HUES6 (cell line): Measurements from ENCODE around the gene FAM124A.
"Not testable (repeated sequence)": the region's sequence is repeated elsewhere in the genome, so short reads cannot be mapped to it uniquely, and the experiment has no call there.

Experiments used
- H3K27ac ChIP-seq: 2 replicates; pipeline ENCODE4 v1.7.0; 2013; ENCODE audit warnings: low read depth, mild to moderate bottlenecking, low read length, inconsistent platforms
- H3K27me3 ChIP-seq: 2 replicates; pipeline ENCODE4 v1.6.1; 2013; ENCODE audit warnings: low read length; ENCODE audit not compliant: control insufficient read depth, insufficient read depth
- H3K36me3 ChIP-seq: 2 replicates; pipeline ENCODE4 v1.6.1; 2013; ENCODE audit warnings: low read length; ENCODE audit not compliant: control insufficient read depth, insufficient read depth
- H3K4me1 ChIP-seq: 2 replicates; pipeline ENCODE4 v1.6.1; 2013; ENCODE audit warnings: low read length; ENCODE audit not compliant: control insufficient read depth, insufficient read depth
- H3K4me3 ChIP-seq: 2 replicates; pipeline ENCODE4 v1.5.1; 2013; ENCODE audit warnings: low read depth, low read length
- H3K9ac ChIP-seq: one replicate; pipeline ENCODE4 v1.6.1; 2013; ENCODE audit warnings: mild to moderate bottlenecking, low read length
- H3K9me3 ChIP-seq: 2 replicates; pipeline ENCODE4 v1.6.1; 2013; ENCODE audit warnings: low read depth, low read length; ENCODE audit not compliant: control insufficient read depth, insufficient read depth

The FAM124A gene

GRCh38 chr13:51284339-51284738 is 62.1 kb downstream of the FAM124A start:
- peaks cover 25% of the 10 kb centered on the region for H3K36me3 ChIP-seq
- no peaks in the 10 kb centered on the region for H3K9me3 ChIP-seq
- peaks cover 28% of the 10 kb centered on the region for H3K4me1 ChIP-seq
- H3K27me3 ChIP-seq, result no peaks in the 10 kb centered on the region
- H3K4me3 ChIP-seq, result no peak overlapping the region
- H3K27ac ChIP-seq, result no peak overlapping the region
- H3K9ac ChIP-seq, result no peak overlapping the region

GRCh38 chr13:51286135-51287002 is 64.2 kb downstream of the FAM124A start:
- Histone ChIP-seq H3K27ac (no peak overlapping the region), H3K9ac (no peak overlapping the region), H3K27me3 (no peaks in the 10 kb centered on the region), H3K4me3 (no peak overlapping the region), H3K4me1 (peaks cover 23% of the 10 kb centered on the region), H3K9me3 (no peaks in the 10 kb centered on the region), H3K36me3 (peaks cover 12% of the 10 kb centered on the region; the same call in 1 of the 2 replicates)

- no peaks in the 10 kb centered on the region for H3K9me3 ChIP-seq
- H3K27me3 ChIP-seq, result no peaks in the 10 kb centered on the region
- peaks cover 29% of the 10 kb centered on the region for H3K4me1 ChIP-seq
- H3K36me3 ChIP-seq, result no peaks in the 10 kb centered on the region
- H3K4me3 ChIP-seq, result no peak overlapping the region
- no peak overlapping the region for H3K9ac ChIP-seq
- no peak overlapping the region for H3K27ac ChIP-seq
These were observed 65.6 kb downstream of the FAM124A start for GRCh38 chr13:51287758-51288157.

- H3K4me1 ChIP-seq, result peaks cover 32% of the 10 kb centered on the region
- not testable (repeated sequence) for H3K36me3 ChIP-seq, H3K9me3 ChIP-seq, H3K27me3 ChIP-seq, H3K4me3 ChIP-seq, H3K27ac ChIP-seq, H3K9ac ChIP-seq
These were observed 66.1 kb downstream of the FAM124A start for GRCh38 chr13:51288254-51288653.

- Histone ChIP-seq H3K4me3 (no peak overlapping the region), H3K27ac (no peak overlapping the region), H3K36me3 (no peaks in the 10 kb centered on the region), H3K9ac (no peak overlapping the region), H3K4me1 (peaks cover 19% of the 10 kb centered on the region), H3K27me3 (no peaks in the 10 kb centered on the region), H3K9me3 (no peaks in the 10 kb centered on the region)
These were observed 69.1 kb downstream of the FAM124A start for GRCh38 chr13:51291341-51291740.

- H3K27ac ChIP-seq, result no peak overlapping the region
- no peaks in the 10 kb centered on the region for H3K36me3 ChIP-seq
- H3K4me3 ChIP-seq, result no peak overlapping the region
- peaks cover 16% of the 10 kb centered on the region for H3K4me1 ChIP-seq
- no peaks in the 10 kb centered on the region for H3K27me3 ChIP-seq
- no peaks in the 10 kb centered on the region for H3K9me3 ChIP-seq
- H3K9ac ChIP-seq, result no peak overlapping the region
These were observed 69.9 kb downstream of the FAM124A start for GRCh38 chr13:51292000-51292565.

- H3K4me1 ChIP-seq, result peaks cover 31% of the 10 kb centered on the region
- no peak overlapping the region for H3K9ac ChIP-seq
- no peaks in the 10 kb centered on the region for H3K27me3 ChIP-seq
These were observed 75.4 kb downstream of the FAM124A start for GRCh38 chr13:51297556-51297955.

GRCh38 chr13:51298812-51299211 is 76.6 kb downstream of the FAM124A start:
- Histone ChIP-seq H3K4me1 (peaks cover 38% of the 10 kb centered on the region), H3K27me3 (no peaks in the 10 kb centered on the region), H3K9ac (no peak overlapping the region), H3K4me3 (no peak overlapping the region), H3K9me3 (no peaks in the 10 kb centered on the region), H3K27ac (no peak overlapping the region), H3K36me3 (no peaks in the 10 kb centered on the region)

More at GRCh38 chr13:51297556-51297955, 75.4 kb downstream of the FAM124A start:
- Histone ChIP-seq H3K36me3 (no peaks in the 10 kb centered on the region), H3K27ac (no peak overlapping the region), H3K9me3 (no peaks in the 10 kb centered on the region), H3K4me3 (no peak overlapping the region)

GRCh38 chr13:51303063-51303552 is 80.9 kb downstream of the FAM124A start:
- H3K27me3 ChIP-seq, result no peaks in the 10 kb centered on the region
- no peak overlapping the region for H3K4me3 ChIP-seq
- no peaks in the 10 kb centered on the region for H3K9me3 ChIP-seq
- H3K36me3 ChIP-seq, result no peaks in the 10 kb centered on the region
- peaks cover 47% of the 10 kb centered on the region for H3K4me1 ChIP-seq
- H3K9ac ChIP-seq, result peak overlapping the region; percentile 15
- H3K27ac ChIP-seq, result peak overlapping the region; percentile 79

- Histone ChIP-seq H3K4me1 (peaks cover 48% of the 10 kb centered on the region), H3K27me3 (no peaks in the 10 kb centered on the region), H3K4me3 (no peak overlapping the region), H3K36me3 (no peaks in the 10 kb centered on the region), H3K27ac (peak overlapping the region; percentile 79), H3K9me3 (no peaks in the 10 kb centered on the region), H3K9ac (no peak overlapping the region)
These were observed 81.7 kb downstream of the FAM124A start for GRCh38 chr13:51303882-51304281.

- no peaks in the 10 kb centered on the region for H3K36me3 ChIP-seq
- H3K9me3 ChIP-seq, result no peaks in the 10 kb centered on the region
- no peaks in the 10 kb centered on the region for H3K27me3 ChIP-seq
- no peak overlapping the region for H3K4me3 ChIP-seq
- peaks cover 52% of the 10 kb centered on the region for H3K4me1 ChIP-seq
- no peak overlapping the region for H3K9ac ChIP-seq
- peak overlapping the region; percentile 54 for H3K27ac ChIP-seq
These were observed 83.2 kb downstream of the FAM124A start for GRCh38 chr13:51305271-51305967.
